ENCODE results near the gene C5orf22. TPM values are rescaled to one million over a fixed set of nuclear protein-coding genes. Genes with fewer than 3 reads are reported as not detected.

Gene C5orf22
- total and polyA plus RNA-seq, 2 of the 4 experiments (the other 2 are of a cell fraction) = 11.2 to 19.9 TPM

DNA sequence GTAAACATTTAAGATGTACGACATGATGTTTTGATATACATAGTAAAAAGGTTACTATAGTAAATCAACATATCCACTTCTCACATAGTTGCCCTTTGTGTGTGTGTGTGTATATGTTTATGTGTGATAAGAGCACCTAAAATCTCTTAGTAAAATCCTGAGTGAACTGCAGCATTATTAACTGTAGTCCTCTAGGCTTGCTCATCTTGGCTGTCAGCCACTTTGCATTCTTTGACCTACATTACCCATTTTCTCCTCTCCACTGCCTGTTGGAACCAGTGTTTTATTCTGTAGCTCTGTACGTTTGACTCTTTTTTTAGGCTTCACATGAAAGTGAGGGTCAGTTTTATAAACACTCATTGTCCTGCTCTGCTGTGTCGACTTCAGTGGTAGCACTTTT lies 24.4 kb downstream of the C5orf22 start:
- no peak overlapping the region for H3K18ac ChIP-seq (ENCODE audit: low read depth, low read length)
- no peak overlapping the region for H3K4me2 ChIP-seq (ENCODE audit: low read depth, low read length)
- H3K36me3 ChIP-seq (ENCODE audit: control insufficient read depth, insufficient read depth, low read length) = peaks cover 16% of the 10 kb centered on the region
- H4K20me1 ChIP-seq (ENCODE audit: insufficient read depth, low read length) = peaks cover 3% of the 10 kb centered on the region; the same call in 1 of the 2 replicates
- H3K79me1 ChIP-seq (ENCODE audit: low read depth in 1 of 2, low read length in 2 of 2) = peaks cover 0 to 5% of the 10 kb centered on the region in 2 experiments; a peak in 1 of 4 replicates
- H2BK120ac ChIP-seq (ENCODE audit: low read depth, low read length) = no peak overlapping the region
- no peak overlapping the region for H4K8ac ChIP-seq (ENCODE audit: low read depth in 2 of 2, low read length in 2 of 2)
- in situ Hi-C loops (cut with MboI; ENCODE audit: low sequenced_read_pairs) = no loop called here
- H3K14ac ChIP-seq (replicated peaks; ENCODE audit: low read depth, low read length) = no peak overlapping the region
- no peak overlapping the region for H3K9ac ChIP-seq (ENCODE audit: low read depth, low read length)
- H3K4me3 ChIP-seq (ENCODE audit: insufficient read depth, low read depth, low read length) = no peak overlapping the region
- no peaks in the 10 kb centered on the region for H3K27me3 ChIP-seq (ENCODE audit: control insufficient read depth, insufficient read depth, low read length)
- H4K91ac ChIP-seq (ENCODE audit: insufficient read depth, low read depth, low read length) = no peak overlapping the region
- H2BK15ac ChIP-seq (ENCODE audit: low read depth, low read length) = no peak overlapping the region
- no peak overlapping the region for H2AK9ac ChIP-seq (replicated peaks; ENCODE audit: low read depth, low read length, poor library complexity)
- H2BK5ac ChIP-seq (ENCODE audit: low read depth, low read length, poor library complexity, severe bottlenecking) = no peak overlapping the region
- DNase-seq (peak; percentile 75), ATAC-seq (ENCODE audit: low read depth) (peak; percentile 77)
- no peak overlapping the region for H2BK20ac ChIP-seq (ENCODE audit: low read depth, low read length)
- POLR2A ChIA-PET (ENCODE audit: unreplicated experiment) = interaction anchor here (0.5 kb wide), 1 partner anchor 1285 kb away, joined by 4 read pairs; no protein-coding TSS in a partner anchor
- H2AFZ ChIP-seq (replicated peaks; ENCODE audit: low read length, poor library complexity) = no peak overlapping the region
- intact Hi-C loops (cut with micrococcal nuclease) = no loop called here
- dilution Hi-C loops (cut with HindIII; ENCODE audit: low sequenced_read_pairs, unreplicated experiment) = no loop called here
- TF ChIP-seq MAFK (IDR thresholded peaks at IDR 0.05; ENCODE audit: low read depth, low read length) (no peak), NFE2L2 (IDR thresholded peaks at IDR 0.05; ENCODE audit: low read depth, low read length) (no peak), MXI1 (IDR thresholded peaks at IDR 0.05; ENCODE audit: borderline replicate concordance, low read depth, low read length) (no peak), CHD1 (IDR thresholded peaks at IDR 0.05; ENCODE audit: low read depth, low read length) (no peak), POLR2A (IDR thresholded peaks at IDR 0.05; ENCODE audit: low read depth, low read length) (no peak), RAD21 (IDR thresholded peaks at IDR 0.05; ENCODE audit: low read length) (no peak), SMC3 (IDR thresholded peaks at IDR 0.05; ENCODE audit: low read depth, low read length) (no peak), FOS (IDR thresholded peaks at IDR 0.05; ENCODE audit: low read depth, low read length) (no peak), MAZ (IDR thresholded peaks at IDR 0.05; ENCODE audit: borderline replicate concordance, low read depth, low read length) (no peak), RCOR1 (IDR thresholded peaks at IDR 0.05; ENCODE audit: insufficient replicate concordance, low read length) (no peak), BHLHE40 (IDR thresholded peaks at IDR 0.05; ENCODE audit: low read depth, low read length) (no peak), RFX5 (IDR thresholded peaks at IDR 0.05; ENCODE audit: low read depth, low read length) (no peak)
- TF ChIP-seq, protein P1, sequence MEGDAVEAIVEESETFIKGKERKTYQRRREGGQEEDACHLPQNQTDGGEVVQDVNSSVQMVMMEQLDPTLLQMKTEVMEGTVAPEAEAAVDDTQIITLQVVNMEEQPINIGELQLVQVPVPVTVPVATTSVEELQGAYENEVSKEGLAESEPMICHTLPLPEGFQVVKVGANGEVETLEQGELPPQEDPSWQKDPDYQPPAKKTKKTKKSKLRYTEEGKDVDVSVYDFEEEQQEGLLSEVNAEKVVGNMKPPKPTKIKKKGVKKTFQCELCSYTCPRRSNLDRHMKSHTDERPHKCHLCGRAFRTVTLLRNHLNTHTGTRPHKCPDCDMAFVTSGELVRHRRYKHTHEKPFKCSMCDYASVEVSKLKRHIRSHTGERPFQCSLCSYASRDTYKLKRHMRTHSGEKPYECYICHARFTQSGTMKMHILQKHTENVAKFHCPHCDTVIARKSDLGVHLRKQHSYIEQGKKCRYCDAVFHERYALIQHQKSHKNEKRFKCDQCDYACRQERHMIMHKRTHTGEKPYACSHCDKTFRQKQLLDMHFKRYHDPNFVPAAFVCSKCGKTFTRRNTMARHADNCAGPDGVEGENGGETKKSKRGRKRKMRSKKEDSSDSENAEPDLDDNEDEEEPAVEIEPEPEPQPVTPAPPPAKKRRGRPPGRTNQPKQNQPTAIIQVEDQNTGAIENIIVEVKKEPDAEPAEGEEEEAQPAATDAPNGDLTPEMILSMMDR (conservative IDR thresholded peaks at IDR 0.05; ENCODE audit: low read depth, low read length) = no peak
- TF ChIP-seq, protein P2, sequence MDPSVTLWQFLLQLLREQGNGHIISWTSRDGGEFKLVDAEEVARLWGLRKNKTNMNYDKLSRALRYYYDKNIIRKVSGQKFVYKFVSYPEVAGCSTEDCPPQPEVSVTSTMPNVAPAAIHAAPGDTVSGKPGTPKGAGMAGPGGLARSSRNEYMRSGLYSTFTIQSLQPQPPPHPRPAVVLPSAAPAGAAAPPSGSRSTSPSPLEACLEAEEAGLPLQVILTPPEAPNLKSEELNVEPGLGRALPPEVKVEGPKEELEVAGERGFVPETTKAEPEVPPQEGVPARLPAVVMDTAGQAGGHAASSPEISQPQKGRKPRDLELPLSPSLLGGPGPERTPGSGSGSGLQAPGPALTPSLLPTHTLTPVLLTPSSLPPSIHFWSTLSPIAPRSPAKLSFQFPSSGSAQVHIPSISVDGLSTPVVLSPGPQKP (IDR thresholded peaks at IDR 0.05; ENCODE audit: borderline replicate concordance, low read depth, low read length) = no peak
- TF ChIP-seq, protein P3, sequence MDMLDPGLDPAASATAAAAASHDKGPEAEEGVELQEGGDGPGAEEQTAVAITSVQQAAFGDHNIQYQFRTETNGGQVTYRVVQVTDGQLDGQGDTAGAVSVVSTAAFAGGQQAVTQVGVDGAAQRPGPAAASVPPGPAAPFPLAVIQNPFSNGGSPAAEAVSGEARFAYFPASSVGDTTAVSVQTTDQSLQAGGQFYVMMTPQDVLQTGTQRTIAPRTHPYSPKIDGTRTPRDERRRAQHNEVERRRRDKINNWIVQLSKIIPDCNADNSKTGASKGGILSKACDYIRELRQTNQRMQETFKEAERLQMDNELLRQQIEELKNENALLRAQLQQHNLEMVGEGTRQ (IDR thresholded peaks at IDR 0.05; ENCODE audit: low read depth, low read length) = no peak
- no peak overlapping the region for H3K27ac ChIP-seq (ENCODE audit: insufficient read depth, low read length)
- H3K56ac ChIP-seq (ENCODE audit: extremely low read depth, insufficient read depth, low read length) = no peak overlapping the region
- WGBS, 2 experiments (ENCODE audit: extremely low coverage in 2 of 2, insufficient read length in 1 of 2) = no CpG with 5 or more reads among the region's 3 CpGs
- no peak overlapping the region for H3K23ac ChIP-seq (ENCODE audit: low read depth, low read length)
- no peaks in the 10 kb centered on the region for H3K9me3 ChIP-seq (ENCODE audit: control insufficient read depth, insufficient read depth, low read length)
- no peak overlapping the region for H3K4ac ChIP-seq (ENCODE audit: low read depth, low read length)
- no peak overlapping the region for H2AK5ac ChIP-seq (ENCODE audit: low read depth, low read length)
- peaks cover 5% of the 10 kb centered on the region; the same call in 1 of the 2 replicates for H3K9me1 ChIP-seq (ENCODE audit: insufficient read depth, low read length)
- no TSS peak for BruUV-seq (replicated peaks)
- CTCF ChIA-PET = no interaction called here
- H3K4me1 ChIP-seq (ENCODE audit: control insufficient read depth, insufficient read depth, low read length) = peaks cover 4% of the 10 kb centered on the region; the same call in 1 of the 2 replicates
- H4K5ac ChIP-seq (ENCODE audit: low read depth, low read length) = no peak overlapping the region
